HG02840 (cell line): ENCODE data around the gene CCRL2.

Experiments
- ATAC-seq: cut with Tn5 transposase; IDR thresholded peaks from one replicate; pipeline ENCODE4 v1.9.1; 2021; ENCODE audit warnings: mild to moderate bottlenecking, moderate library complexity, moderate number of reproducible peaks; ENCODE audit not compliant: unreplicated experiment, low FRiP score

Gene CCRL2

GRCh38 chr3:46455231-46456115 lies 48.4 kb downstream of the CCRL2 start:
- ATAC-seq, result no peak

- ATAC-seq, result no peak
These were observed 49.1 kb downstream of the CCRL2 start for GRCh38 chr3:46456118-46456517.
